GM12865 (cell line): ENCODE results near the gene S100A1.

ENCODE experiments used
- DNase-seq: peaks from one replicate; pipeline ENCODE4 v3.0.0; 2010; ENCODE audit warnings: low read depth
- H3K4me3 ChIP-seq: 2 replicates; pipeline ENCODE4 v1.5.1; 2011; ENCODE audit warnings: mild to moderate bottlenecking, low read depth, low read length, control low read depth
- CTCF ChIP-seq: IDR thresholded peaks from 2 replicates; pipeline ENCODE4 v1.5.1; 2011; ENCODE audit warnings: low read length, control low read depth, low read depth, inconsistent platforms; ENCODE audit not compliant: insufficient read depth; ENCODE audit errors: missing control alignments

The S100A1 gene

GRCh38 chr1:153623101-153623500 lies 5.1 kb upstream of the S100A1 start:
- no peak for DNase-seq
- H3K4me3 ChIP-seq = no peak overlapping the region
- TF ChIP-seq CTCF = no peak

GRCh38 chr1:153624965-153625611 lies 3.1 kb upstream of the S100A1 start:
- no peak for TF ChIP-seq CTCF
- H3K4me3 ChIP-seq = no peak overlapping the region
- no peak for DNase-seq

GRCh38 chr1:153626477-153626903 lies 1.7 kb upstream of the S100A1 start:
- no peak for DNase-seq
- no peak for TF ChIP-seq CTCF
- no peak overlapping the region for H3K4me3 ChIP-seq

- TF ChIP-seq CTCF = peak; percentile 44
- no peak within 1 kb of the TSS for H3K4me3 ChIP-seq
- no peak for DNase-seq
These were observed 1.1 kb upstream of the S100A1 start, which contains the start of gene S100A13 for GRCh38 chr1:153626904-153627714. Gene S100A13 (minus strand): TSS chr1:153627505. CDS start chr1:153626472, 1,033 bp downstream.

- H3K4me3 ChIP-seq = no peak overlapping the region
- no peak for TF ChIP-seq CTCF
- no peak for DNase-seq
These were observed 556 bp downstream of the S100A1 start for GRCh38 chr1:153628638-153629342.

- TF ChIP-seq CTCF = no peak
- no peak for DNase-seq
- no peak overlapping the region for H3K4me3 ChIP-seq
These were observed 1.1 kb downstream of the S100A1 start for GRCh38 chr1:153629343-153629665.
